Activated T-cell treated with anti-CD3 and anti-CD28 coated beads, Interleukin-2, amount 50 U/mL, for 72 hours (primary cell): ENCODE data around the gene FEZF1. TPM values are rescaled to one million over a fixed set of nuclear protein-coding genes. Genes with fewer than 3 reads are reported as not detected.

Source experiments
- total RNA-seq, 2 donors: library from RNA; stranded (reverse); gene quantifications; one replicate each; pipeline ENCODE4 v1.2.3, GENCODE V29; 2022

FEZF1 gene
- total RNA-seq, 2 donors from 2014 or later, result not detected

Other genes starting within 250 kb of the FEZF1 start
- 1 to 10 TPM; 3.5 TPM for gene AASS, start 160.5 kb downstream of the FEZF1 start, total RNA-seq